Measurements from ENCODE around the gene LBP.
"Not testable (repeated sequence)": the region's sequence is repeated elsewhere in the genome, so short reads cannot be mapped to it uniquely, and the experiment has no call there.

The LBP gene

DNA sequence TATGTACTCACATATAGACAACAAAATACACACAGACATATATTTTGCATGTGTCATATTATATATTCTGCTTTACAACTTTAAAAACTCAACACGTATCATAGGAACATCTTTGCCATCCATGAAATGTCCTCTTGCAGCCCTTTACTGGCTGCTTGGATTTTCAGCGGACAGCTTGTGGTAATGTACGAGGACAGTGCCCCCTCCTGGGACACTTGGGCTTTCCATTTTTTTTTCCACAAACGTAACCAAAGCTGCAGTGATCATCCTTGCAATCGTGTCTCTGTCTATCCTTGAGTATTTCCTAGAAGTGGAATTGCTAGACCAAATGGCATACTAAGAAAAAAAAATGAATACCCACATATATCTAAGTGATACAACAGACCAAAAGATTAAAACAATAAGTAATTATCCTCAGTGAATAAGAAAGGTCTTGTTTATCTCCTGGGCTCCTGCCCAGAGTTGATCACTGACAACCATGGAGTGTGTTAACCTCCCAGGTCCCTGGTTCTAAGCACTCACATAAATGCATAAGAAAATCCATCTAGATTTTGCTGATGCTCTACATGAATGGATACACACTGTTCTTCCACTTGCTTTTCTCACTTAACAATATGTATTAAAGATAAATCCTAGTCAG lies 24.2 kb upstream of the LBP start:
- peak; percentile 50 for DNase-seq (ENCODE audit: low spot score)

DNA sequence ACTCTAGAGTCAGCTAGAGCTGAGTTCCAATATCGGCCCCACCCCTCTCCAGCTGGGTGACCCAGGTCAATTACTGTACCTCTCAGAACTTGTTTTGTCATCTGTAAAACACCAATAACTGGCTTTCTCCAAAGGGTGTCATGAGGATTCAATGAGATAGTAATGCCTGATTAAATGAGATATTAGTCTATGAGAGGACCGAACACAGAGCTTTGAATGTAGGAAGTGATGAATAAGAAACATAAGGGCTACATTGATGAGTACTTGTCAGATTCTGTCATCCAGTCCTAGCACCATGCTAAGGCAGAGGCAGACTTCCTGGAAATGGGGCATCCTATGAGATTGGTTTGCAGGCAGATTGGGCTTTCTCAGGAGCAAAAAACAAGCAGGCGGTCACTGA lies 22.1 kb upstream of the LBP start:
- no peak for DNase-seq (ENCODE audit: low spot score)

DNA sequence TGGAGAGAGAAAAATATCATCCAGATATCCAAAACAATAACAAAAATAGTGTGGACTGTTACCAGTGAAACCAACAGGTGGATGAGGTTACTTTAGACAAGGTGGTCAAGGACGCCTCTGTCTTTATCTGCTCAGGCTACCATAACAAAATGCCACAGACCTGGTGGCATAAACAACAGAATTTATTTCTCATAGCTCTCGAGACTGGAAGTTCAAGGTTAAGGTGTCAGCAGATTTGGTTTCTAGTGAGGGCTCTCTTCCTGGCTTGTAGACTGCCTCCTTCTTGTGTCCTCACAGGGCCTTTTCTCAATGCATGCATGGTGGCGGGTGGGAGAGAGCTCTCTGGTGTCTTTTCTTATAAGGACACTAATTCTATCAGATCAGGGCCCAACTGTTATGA lies 21.1 kb upstream of the LBP start:
- no peak for DNase-seq (ENCODE audit: low spot score)

DNA sequence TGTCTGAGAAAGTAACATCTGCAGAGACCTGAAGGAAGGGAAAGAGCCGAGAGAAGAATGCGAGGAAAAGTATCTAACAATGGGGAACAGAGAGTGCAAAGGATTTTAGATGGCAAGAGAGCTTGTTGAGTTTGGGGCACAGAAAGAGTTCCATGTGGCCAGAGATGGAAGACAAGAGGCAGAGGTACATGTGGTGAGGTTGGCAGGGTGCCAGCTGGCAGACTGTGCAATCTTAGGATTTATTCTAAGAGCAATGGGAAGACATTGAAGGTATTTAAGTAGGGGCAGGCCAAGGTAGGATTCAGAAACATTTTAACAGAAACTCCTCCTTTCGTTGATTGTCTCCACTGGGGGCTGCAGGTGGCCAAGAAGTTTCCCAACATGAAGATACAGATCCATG lies 20.4 kb upstream of the LBP start:
- DNase-seq (ENCODE audit: low spot score), result no peak

DNA sequence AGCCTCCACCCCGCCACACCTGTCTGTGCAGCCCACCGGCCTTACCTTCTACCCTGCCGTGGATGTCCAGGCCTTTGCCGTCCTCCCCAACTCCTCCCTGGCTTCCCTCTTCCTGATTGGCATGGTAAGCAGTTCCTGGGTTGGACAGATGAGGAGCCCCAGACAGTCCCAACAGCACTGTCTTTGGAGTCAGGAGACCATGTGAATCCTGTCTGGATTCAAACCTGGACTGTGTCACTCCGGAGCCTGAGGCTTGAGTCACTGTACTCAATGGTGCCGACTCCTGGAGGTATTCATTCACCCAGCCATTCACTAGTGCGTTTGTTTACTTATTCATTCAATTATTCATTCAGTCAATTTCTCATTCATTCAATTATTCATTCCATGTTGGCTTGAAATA lies 20.0 kb upstream of the LBP start:
- DNase-seq (ENCODE audit: low spot score), result no peak

DNA sequence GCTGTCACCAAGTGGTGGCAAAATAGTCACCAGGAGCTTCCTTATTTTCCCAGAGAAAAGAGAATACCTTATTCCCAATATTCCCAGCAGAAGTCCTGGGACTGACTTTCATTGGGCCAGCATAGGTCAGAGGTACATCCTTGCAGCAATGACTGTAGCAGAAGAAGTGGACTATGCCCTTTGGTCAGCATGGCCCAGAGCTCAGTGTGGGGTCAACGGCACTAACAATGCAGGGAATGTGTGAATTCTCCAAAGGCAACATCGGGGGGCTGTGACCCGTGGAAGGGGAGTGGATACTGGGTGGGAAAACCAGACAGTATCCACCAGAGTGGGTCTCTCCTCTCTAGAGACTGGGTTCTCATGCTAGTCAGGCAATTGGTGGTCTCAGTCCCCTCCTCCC lies 15.6 kb upstream of the LBP start:
- no peak for DNase-seq (ENCODE audit: low spot score)

DNA sequence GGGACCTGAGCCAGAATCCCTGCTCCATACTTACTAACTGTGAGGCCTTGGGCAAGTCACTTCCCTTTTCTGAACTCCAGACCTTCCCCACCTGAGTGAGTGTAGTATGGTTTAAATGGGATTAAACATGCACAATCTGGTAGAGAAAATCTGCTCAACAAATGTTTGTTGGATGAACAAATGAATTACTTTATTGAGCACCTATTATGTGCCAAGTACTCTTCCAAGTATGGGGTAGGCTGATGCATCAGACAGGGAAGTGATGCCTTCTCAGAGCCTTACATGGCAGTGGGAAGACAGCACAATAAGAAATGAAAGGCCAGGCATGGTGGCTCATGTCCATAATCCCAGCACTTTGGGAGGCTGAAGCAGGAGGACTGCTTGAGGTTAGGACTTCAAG lies 15.0 kb upstream of the LBP start:
- no peak for DNase-seq (ENCODE audit: low spot score)

DNA sequence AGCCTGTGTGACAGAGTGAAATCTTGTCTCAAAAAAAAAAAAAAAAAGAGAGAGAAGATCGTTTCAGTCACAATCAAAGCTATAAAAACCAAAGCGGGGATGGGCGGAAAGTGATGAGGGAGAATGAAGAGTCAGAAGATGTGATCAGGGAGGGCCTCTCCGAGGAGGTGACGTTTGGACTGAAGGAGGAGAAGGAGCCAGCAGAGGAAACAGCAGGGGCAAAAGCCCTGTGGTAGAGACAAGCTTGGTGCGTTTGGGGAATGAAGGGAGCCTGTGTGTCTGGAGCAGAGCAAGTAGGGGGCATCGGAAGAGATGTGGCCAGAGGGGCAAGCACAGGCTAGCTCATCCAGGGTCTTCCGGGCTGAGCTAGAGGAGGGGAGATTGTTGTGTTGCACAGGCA lies 14.5 kb upstream of the LBP start:
- no peak for DNase-seq (ENCODE audit: low spot score)

DNA sequence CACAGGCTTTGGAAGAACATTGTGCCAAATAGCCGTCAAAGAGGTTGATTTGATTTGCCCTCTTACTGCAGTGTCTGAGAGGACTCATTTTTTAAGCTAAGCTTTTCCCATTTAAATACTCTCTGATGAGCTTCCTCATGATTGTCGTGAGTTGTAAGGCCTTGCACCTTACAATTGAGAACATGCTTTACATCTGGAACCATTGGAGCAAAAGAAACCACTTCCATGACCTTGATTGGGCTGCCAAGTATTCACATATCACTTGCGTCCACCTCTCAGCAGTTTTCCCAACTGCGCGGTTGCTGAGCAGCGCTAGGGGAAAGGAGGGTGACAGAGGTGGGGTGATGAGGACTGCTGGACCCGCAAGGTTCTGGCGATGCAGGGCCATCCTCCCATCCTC lies 12.3 kb upstream of the LBP start:
- DNase-seq (ENCODE audit: low spot score), result no peak

DNA sequence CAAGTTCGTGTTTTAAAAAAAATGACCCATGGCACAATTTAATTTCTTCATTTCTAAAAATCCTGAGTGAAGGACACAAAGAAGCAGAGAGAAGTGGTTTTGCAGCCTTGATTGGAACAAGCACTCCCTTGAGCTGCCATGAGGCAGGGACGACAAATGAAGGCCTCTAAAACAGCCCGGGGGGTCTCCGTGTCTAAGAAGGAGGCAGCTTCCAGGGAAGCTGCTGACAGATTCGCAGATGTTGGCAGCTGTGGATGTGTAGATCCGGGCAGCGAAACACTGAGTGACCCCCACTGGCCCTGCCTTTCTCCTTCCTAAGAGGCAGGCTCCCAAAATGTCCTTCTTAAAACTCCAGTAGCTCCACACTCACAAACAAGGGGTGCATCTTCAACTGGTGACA lies 9.6 kb upstream of the LBP start:
- DNase-seq (ENCODE audit: low spot score), result no peak

DNA sequence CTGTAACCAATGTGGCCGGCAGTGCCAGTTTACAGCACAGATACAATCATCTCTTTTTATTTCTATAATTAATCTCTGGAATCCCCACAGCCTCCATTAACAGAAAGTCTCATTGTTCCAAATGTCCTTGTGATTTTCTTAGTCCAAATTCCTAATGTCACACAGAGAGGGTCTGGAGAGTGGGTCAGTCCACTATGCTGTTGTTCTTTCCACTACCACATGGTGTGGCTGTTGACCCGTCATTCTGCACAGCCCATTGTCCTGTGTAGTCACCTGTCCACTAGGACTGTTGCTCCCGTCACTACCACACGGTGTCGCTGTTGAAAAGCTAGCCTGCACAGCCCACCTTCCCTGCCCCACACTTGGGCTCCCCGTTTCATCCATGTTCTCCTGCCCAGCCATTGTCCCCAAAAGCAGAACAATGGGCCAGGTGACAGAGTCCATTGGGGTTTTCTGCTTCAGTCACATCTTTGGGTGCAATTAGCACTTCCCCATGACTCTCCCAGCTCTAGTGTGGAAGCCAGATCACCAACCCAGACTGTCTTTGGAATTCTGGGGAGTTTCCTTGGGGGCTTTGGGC lies 8.6 kb upstream of the LBP start:
- DNase-seq (ENCODE audit: low spot score), result peak; percentile 46

DNA sequence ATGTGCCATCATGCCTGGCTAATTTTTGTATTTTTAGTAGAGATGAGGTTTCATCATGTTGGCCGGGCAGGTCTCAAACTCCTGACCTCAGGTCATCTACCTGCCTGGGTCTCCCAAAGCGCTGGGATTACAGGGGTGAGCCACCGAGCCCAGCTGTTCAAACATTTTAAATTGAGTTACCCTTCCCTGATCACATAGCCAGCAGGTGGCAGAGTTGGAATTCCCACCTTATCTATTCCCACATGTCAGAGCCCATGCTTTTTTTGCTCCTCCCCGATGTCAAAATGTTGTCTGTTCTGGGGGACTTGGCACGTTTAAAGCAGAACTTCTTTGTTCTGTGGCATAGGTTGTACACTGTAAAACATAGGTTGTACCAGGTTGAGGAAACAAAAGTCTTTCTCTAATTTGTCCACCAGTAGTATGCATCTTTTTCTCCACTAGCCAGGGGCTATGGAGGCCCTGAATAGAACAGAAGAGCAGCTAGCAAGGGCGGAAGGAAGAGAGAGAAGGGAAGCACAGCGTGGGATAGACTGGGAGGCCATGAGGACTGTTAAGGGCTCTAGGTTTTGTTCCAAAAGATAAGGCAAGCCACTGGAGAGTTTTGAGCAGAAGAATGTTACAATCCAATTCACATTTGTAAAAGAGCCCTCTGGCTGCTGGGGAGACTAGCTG lies 7.3 kb upstream of the LBP start:
- DNase-seq (ENCODE audit: low spot score), result no peak

DNA sequence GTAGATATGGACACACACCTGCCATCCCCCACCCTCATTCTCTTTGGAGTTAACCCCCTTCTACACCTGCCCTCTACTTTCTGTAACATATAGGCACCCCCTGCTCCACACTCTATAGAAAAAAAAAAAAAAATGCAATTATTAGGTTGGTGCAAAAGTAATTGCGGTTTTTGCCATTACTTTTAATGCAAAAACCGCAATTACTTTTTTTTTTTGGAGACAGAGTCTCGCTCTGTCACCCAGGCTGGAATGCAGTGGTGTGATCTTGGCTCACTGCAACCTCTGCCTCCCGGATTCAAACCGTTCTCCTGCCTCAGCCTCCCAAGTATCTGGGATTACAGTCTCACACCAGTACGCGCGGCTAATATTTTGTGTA lies 6.8 kb upstream of the LBP start:
- not testable (repeated sequence) for DNase-seq (ENCODE audit: low spot score)

DNA sequence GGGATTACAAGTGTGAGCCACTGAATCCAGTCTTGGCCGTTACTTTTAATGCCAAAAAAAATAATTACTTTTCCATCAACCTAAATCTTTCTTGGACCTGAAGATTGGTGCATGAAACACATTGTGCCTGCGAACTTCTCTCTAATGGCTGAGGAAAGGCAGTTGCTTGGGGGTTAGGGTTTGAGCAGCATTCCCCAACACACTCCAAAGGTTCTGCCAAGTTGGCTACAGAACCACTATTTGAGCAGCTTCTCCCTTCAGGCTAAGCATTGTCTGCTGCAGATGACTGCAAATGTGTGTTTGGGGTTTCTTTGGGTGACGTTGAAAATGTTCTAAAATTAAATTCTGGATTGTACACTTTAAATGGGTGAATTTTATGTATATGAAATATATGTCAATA lies 6.3 kb upstream of the LBP start:
- no peak for DNase-seq (ENCODE audit: low spot score)

DNA sequence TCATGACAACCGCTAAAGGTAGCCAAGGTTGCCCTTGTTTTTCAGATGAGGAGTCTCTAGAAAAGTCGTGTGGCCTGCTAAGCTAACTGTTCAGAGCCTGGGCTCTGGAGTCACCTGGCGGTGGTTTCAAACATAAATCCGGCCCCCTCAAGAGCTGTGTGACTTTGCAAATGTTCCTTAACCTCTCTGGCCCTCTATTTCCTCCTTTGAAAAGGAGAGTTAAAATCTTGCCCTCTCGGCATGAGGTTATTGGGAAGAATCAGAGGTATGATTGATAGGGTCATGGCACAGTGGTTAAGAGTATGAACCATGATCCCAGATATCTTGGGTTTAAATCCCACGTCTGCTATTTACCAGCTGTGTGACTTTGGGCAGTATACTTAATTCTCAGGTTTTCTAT lies 5.6 kb upstream of the LBP start:
- no peak for DNase-seq (ENCODE audit: low spot score)

DNA sequence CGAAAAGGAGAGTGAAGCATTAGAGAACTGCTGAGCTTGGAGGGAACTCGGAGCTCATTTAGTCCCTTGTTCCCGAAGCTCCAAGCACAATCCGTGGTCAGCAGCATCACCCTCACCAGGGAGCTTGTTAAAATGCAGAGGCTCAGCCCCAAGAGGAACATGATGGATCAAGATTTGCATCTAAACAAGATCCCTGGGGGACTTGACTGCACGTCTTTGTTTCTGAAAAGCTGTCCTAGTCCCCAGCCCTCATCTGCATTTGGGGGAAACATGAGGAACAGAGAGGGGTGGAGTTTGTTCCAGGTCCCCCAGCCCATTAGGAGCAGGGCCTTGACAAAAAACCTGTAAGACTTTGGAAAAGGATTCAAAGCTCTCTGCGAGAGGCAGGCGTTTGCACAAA lies 4.1 kb upstream of the LBP start:
- DNase-seq (ENCODE audit: low spot score), result no peak

DNA sequence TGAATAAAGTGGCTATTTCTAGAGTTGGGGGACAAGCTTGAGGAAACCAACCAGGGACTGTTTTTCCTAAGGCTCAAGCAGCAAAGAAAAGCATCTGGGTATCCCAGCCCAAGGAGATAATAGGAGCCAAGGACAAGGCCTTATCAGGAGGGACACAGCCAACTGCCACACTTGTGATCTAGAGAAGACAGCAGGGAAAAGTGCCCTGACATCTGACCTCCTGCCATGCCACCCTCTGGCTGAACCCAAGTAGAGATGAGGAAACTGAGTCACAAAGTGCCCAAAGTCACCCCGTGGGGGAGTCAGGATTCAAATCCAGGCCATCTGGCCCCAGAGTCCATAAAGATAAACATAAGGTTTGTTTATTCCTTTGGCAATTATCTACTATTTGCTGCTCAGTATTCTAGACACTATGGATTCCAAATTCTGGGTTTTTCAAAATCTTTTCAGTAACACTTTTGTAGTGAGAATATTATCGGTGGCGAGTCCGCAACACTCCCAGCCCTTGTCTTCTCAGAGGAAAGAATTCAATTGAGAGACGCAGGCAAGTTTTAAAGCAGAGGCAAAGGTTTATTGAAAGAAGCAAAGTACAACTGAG lies 3.5 kb upstream of the LBP start:
- DNase-seq (ENCODE audit: low spot score), result no peak

DNA sequence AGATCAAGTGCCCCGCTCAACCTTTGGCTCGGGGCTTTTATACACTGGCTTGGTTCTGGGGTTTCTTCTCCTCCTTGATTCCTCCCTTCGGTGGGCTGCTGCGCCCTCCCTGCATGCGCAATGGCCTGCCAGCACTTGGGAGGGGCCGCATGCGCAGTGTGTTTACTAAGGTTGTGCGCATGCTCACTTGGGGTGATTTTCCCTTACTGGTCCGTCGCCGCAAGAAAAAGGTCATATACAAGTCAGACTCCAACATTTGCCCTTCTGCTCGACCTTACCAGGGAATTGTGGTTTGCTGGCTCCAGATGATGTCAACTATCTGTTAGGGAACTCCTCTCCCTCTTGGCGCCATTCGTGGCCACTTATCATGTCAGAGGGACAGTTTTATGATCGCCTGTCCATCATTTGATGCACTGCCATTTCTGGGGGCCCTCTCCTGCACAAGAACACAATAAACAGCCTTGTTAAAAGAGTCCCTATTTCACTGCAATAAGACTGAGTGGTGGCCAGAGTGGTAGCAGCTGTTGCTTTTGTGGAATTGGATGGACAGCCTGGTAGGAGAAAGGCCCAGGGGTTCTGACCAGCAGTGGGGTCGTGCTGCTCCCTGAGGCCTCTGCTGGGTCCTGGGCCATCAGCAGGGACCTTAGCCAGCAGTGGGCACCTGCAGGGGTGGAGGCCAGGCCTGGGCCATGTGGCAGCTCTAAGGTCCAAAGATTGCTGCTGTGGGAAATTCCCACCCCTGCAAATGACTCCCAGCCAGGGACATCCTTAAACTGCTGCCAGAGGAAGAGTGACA lies 2.8 kb upstream of the LBP start:
- DNase-seq (ENCODE audit: low spot score), result no peak

DNA sequence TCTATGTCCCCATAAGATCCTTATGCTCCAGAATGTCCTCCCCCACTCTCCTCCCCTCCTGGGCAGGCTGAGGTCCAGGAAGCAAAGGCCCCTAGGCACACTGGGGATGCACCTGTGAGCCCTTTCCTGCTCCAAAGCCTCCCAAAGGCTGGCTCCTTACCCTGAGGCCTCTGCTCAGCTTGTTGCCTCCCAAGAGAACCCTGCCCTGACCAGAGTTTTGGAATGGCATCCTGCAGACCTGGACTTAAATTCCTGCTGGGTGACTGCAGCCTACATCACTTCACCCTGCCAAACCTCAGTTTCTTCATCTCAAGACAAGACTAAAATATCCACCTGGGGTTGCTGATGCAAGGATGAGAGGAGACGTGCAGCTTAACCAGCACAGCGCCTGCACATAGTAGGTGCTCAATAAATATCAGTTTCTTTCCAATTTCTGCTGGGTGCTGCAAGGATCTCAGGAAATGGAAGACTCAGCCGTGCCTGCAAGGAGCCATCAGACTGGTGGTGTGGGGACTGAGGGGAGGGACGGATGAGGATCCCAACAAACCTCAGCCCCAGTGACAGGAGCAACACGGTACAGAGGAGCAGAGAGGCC lies 2.1 kb upstream of the LBP start:
- DNase-seq (ENCODE audit: low spot score), result no peak

DNA sequence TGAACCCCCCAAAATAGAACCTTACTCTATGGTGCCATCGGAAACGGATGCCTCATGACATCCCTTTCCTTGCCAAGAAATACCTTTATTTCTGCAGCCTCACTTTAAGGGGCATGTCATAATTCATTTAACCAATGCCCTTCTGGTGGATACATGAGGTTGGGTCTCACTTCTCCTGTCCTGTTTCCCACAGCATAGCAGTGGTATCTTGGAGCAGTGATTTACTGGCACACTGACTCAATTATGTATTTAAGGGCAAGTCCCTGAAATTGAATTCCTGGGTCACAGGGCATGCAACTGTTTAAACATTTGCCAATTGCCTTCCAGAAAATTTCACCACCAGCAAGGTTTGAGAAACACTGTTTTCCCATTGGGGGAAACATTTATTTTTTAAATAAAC lies 639 bp upstream of the LBP start:
- no peak for DNase-seq (ENCODE audit: low spot score)

DNA sequence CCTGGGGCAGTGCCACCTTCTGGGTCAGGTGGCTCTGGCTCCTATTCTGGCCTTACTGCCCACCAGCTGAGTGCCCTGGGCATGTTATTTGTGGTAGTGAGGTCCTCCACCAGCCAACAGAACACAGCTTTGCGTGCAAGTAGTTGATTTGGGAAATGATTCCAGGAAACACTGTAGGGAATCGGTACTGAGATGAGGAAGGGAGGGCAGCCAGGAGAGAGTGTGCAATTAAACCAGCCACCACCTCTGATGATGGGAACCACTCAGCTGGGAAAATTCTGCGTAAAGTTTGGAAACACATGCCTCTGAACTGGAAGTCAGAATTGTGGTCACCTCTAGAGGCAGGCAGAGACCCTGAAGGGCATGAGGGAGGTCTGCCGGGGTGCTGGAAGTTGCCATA lies 459 bp downstream of the LBP start:
- no peak for DNase-seq (ENCODE audit: low spot score)

DNA sequence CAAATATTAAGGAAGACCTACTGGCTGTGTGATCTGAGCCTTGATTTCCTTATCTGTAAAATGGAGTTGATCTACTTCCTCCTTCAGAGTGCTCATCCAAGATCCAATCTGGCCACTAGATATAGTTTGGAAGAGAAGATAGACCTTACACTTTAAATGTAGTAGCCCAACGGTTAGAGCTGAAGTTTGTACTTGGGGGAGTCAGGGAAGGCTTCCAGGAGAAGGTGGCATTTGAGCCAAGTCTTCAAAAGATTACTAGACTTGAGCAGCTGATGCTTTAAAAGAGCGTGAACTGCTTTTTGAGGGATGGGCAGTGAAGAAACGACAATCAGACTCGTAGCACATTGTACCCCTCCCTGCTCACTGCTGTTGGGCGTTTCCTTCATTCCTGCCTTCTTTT lies 3.6 kb downstream of the LBP start:
- no peak for DNase-seq (ENCODE audit: low spot score)

Data from cerebellar cortex (tissue), 1 donor.